K562 (cell line): ENCODE data around the gene GARIN1A.

ENCODE experiments used
- HNRNPUL1 ChIP-seq: fragments of 200-400 bp; formaldehyde crosslinking; IDR thresholded peaks from 2 replicates; pipeline ENCODE4 v1.6.1; 2017; ENCODE audit warnings: low read length
- JUN ChIP-seq, 2 experiments: sonication (generic) in 1 of 2; formaldehyde crosslinking in 1 of 2; IDR thresholded peaks; 2 replicates each; pipeline versions ENCODE4 v1.6.1 to v1.8.0; 2012 to 2022; ENCODE audit warnings: borderline replicate concordance in 2 of 2, mild to moderate bottlenecking in 2 of 2, improper control_type of control experiment in 1 of 2, low read depth in 1 of 2, low read length in 1 of 2, missing genetic modification reagents in 1 of 2
- PBX2 ChIP-seq, 2 experiments: IDR thresholded peaks in 1 of 2; conservative IDR thresholded peaks in 1 of 2; 2 replicates each; pipeline ENCODE4 v1.6.1; 2016; ENCODE audit warnings: low read depth in 2 of 2, mild to moderate bottlenecking in 1 of 2, missing compliant biosample characterization in 1 of 2, missing genetic modification characterization in 1 of 2, moderate library complexity in 1 of 2
- PTTG1 ChIP-seq: fragments of 450-650 bp; IDR thresholded peaks from 2 replicates; pipeline ENCODE4 v1.6.1; 2016; ENCODE audit warnings: low read depth, mild to moderate bottlenecking, missing genetic modification characterization, missing compliant biosample characterization
- YY1 ChIP-seq, 3 experiments: IDR thresholded peaks; 2 replicates each; pipeline ENCODE4 v1.6.1; 2011; ENCODE audit warnings: low read length in 2 of 3, mild to moderate bottlenecking in 2 of 3, moderate library complexity in 2 of 3, borderline replicate concordance in 1 of 3, control low read depth in 1 of 3, low read depth in 1 of 3; ENCODE audit not compliant: insufficient read depth in 3 of 3, insufficient replicate concordance in 2 of 3, control insufficient read depth in 1 of 3, insufficient read length in 1 of 3; ENCODE audit errors: extremely low read depth in 1 of 3
- TF ChIP-seq, protein P1 (sequence below): sonication (generic); formaldehyde crosslinking; IDR thresholded peaks from 2 replicates; pipeline ENCODE4 v1.8.1; 2023; ENCODE audit warnings: mild to moderate bottlenecking, missing genetic modification reagents

DNA sequence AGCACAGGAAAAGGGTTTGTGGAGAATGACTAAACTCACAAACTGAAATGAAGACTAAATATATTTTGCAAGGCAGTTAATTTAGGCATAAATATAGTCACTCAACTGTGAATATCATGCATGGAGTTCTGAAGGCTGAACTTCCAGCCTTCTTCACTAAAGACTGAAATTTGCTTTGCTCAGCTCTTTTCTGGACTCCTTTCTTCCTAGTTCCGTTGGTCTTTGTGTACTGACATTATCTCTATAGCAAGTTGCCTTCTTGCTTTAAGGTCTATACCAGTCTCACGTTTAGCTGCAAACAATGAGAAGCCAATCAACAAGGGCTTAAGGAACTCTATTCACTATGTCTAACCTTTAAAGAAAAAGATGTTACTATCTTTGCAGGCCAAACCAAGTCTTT lies 22.6 kb downstream of the GARIN1A start:
- TF ChIP-seq YY1 (IDR thresholded peaks at IDR 0.05; ENCODE audit: borderline replicate concordance in 1 of 3, control insufficient read depth in 1 of 3, extremely low read depth in 1 of 3, insufficient read depth in 3 of 3, insufficient read length in 1 of 3, insufficient replicate concordance in 2 of 3, low read depth in 1 of 3, low read length in 2 of 3), result no peak
- no peak for TF ChIP-seq JUN (IDR thresholded peaks at IDR 0.05; ENCODE audit: borderline replicate concordance, low read depth, low read length)
- TF ChIP-seq JUN (CRISPR knock-in tag; IDR thresholded peaks at IDR 0.05; ENCODE audit: borderline replicate concordance), result no peak
- TF ChIP-seq HNRNPUL1, result no peak
- TF ChIP-seq PTTG1 (tag), result no peak
- TF ChIP-seq PBX2 (CRISPR knock-in tag; IDR thresholded peaks at IDR 0.05; ENCODE audit: low read depth), result no peak
- TF ChIP-seq PBX2 (tag; conservative IDR thresholded peaks at IDR 0.05; ENCODE audit: low read depth), result no peak
- TF ChIP-seq, protein P1, sequence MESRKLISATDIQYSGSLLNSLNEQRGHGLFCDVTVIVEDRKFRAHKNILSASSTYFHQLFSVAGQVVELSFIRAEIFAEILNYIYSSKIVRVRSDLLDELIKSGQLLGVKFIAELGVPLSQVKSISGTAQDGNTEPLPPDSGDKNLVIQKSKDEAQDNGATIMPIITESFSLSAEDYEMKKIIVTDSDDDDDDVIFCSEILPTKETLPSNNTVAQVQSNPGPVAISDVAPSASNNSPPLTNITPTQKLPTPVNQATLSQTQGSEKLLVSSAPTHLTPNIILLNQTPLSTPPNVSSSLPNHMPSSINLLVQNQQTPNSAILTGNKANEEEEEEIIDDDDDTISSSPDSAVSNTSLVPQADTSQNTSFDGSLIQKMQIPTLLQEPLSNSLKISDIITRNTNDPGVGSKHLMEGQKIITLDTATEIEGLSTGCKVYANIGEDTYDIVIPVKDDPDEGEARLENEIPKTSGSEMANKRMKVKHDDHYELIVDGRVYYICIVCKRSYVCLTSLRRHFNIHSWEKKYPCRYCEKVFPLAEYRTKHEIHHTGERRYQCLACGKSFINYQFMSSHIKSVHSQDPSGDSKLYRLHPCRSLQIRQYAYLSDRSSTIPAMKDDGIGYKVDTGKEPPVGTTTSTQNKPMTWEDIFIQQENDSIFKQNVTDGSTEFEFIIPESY (CRISPR knock-in tag), result no peak
